SKM-1 (cell line): Measurements from ENCODE around the gene UBALD2.
"Not testable (repeated sequence)": the region's sequence is repeated elsewhere in the genome, so short reads cannot be mapped to it uniquely, and the experiment has no call there.

ENCODE experiments used
- DNase-seq: peaks from one replicate; lab custom pipeline; 2025; ENCODE audit not compliant: unreplicated experiment; lab: John Stamatoyannopoulos, UW

Gene UBALD2

DNA sequence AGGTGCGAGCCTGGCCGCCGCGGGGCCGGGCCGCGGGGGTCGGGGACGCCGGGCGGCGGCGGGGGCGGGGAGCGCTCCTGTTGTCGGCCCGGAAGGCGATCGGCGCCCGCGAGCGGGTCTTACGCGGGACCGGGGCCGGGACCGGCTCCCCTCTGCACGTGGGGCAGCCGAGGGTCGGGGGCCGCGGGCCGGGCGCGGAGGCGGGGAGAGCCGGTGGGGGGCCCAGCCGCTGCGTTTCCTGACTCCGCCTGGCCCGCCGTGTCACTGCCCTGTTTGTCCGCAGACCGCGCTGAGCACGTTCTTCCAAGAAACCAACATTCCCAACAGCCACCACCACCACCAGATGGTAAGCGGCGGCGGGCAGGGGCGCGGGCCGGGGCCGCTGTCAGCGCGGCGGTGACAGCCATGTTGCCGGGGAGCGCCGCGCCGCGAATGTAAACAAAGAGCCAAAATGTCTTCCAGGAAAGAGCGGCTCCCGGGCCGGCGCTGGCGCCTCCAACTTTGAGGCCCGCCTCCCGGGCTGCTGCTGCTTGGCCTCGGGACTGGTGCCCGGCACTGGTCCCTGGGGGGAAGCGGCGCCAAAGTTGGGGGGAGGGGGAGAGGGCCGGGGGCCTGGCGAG lies 586 bp downstream of the UBALD2 start:
- DNase-seq: no peak

DNA sequence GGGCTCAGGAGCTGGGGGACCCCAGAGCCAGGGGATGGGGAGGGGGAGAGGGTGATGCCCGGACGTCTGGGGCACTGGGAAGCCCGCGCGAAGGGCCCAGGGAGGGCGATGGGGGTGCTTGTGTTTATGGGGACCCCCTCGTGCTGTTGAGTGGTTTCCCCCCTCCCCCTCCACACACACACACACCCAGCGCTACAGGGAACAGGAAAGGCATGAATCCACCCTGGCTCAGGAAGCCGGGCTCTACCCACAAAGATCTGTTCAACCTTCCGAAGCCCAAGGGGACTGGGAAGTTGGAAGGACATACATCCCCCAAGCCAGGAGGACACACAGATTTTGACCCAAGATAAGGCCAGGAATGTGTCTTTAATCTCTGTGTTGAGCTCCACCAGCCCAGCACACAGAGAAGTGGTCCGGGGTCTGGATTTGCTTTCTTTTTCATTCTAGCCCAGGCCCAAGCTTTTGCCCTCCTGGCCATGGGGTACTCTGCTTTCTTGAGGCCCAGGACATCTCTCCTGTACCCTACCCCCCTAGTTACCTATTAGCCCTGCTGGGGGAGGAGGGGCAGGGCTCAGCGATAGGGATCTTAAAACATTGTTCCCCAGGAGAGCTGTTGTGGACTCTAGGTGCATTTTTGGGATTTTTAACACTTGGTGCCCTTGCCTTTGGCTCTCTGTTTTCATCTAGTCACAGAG lies 1.2 kb downstream of the UBALD2 start:
- no peak for DNase-seq

DNA sequence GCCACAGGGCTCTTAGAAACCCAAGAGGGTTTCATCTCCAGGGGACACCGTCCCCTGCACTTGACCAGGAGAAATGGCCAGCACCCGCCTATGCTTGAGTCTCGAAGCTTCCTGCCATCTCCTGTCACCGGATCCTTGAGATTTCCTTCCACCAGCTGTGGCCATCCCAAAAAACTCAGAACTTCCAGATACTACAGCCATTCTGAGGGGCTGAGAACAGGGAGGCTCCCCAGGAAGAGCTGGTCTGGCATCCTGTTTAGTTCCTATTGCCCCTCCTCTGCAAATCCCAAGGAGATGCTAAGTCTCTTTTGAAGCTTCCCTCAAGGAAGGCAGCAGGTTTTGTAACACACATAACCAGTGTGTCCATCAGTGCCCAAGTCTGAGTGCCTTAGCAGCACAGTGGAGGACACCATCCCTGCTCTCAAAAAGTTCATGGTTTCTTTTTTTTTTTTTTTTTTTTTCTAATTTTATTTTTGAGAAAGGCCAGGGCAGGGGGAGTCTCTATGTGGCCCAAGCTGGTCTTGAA lies 2.0 kb downstream of the UBALD2 start:
- no peak for DNase-seq

DNA sequence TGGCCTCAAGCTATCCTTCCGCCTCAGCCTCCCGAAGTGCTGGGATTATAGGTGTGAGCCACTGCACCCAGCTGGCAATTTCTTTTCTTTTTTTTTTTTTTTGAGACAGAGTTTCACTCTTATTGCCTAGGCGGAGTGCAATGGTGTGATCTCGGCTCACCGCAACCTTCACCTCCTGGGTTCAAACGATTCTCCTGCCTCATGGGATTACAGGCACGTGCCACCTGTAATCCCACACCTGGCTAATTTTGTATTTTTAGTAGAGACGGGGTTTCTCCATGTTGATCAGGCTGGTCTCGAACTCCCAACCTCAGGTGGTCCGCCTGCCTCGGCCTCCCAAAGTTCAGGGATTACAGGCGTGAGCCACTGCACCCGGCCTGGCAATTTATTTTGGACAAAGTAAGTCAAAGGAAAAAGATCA lies 2.4 kb downstream of the UBALD2 start:
- DNase-seq: not testable (repeated sequence)

DNA sequence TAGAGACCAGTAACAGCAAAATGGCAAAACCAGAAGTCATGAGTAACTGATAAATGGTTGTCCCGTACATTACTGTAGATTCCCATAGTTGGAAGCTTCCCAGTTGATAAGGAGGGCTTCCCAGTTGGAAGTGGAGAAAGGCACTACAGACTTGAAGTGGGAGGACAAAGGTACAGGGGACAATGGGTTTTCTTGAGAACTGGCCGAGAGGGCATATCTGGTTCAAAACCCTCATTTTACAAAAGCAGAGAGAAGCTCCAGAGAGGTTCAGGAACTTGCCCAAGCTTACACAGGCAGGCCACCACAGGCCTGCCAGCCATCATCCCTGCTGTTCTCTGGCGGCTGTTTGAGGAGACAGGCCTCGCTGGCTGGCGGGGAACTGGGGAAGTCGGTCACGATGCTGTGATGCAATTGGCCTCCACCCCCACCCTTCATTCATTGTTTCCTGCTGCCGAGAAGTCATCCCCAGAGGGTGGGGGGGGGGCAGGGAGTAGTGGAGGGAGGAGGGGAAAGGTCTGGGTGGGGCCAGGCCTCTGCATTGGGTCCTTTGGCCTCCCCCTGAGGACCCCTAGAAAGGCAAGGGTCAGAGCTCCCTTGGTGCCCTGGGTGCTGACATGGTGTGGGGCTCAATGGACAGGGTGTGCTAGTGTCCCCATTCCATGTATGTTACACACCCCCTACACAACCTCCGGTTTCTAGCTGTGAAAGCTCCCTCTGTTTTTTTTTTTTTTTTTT lies 3.0 kb downstream of the UBALD2 start:
- DNase-seq: peak; percentile 73

DNA sequence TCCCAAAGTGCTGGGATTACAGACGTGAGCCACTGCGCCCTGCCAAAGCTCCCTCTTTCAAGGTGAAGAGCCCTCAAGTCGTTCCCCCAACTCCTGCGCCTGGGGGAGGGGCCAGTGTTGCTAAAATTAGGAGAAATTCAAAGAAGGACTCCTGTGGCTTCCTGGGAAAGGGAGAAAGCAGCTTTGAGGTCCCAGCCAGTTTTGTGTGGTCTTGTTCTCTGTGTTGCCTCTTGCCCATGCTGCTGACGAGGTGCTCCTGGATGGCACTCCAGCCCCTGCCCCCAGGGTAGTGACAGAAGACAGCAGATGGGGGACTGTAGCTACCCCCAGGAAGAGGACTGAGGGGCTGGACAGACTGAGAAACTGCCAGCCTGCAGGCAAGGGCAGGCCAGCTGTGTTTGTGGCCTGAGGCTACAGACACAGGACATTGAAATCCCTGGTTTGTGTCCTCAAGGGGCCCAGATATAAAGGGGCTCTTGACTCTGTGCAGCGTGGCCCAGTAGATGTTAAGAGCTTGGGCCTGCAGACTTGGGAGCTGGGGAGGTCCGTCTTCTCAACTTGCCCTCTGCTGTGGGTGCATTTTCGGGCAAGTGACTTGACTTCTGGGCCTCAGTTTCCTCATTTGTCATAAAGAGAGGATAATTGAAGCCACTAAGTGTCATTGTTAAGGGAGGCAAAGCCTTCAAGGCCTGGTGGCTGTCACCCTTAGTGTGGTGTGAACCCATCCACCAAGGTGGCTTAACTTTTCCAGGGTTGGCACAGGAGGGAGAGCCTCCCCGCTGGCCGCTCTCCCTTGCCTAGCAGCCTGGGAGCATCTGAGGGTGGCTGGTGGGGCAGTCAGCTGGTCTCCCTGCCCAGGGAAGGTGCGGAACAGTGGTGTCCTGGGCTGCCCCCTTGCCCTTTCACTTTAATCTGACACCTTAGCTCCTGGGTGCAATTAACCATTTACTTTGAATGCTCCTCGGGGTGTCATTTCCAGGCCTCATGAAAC lies 4.1 kb downstream of the UBALD2 start:
- no peak for DNase-seq

DNA sequence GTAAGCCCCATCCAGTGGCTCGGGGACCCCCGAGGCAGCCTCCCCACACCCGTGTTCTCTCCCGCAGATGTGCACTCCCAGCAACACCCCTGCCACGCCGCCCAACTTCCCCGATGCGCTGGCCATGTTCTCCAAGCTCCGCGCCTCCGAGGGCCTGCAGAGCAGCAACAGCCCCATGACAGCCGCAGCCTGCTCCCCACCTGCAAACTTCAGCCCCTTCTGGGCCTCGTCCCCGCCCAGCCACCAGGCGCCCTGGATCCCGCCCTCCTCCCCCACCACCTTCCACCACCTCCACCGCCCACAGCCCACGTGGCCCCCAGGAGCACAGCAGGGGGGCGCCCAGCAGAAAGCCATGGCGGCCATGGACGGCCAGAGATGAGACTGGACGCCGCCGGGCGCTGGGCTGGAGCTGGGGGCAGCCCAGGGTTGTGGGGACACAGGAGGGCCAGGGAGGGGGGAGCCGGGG lies 5.0 kb downstream of the UBALD2 start:
- no peak for DNase-seq

DNA sequence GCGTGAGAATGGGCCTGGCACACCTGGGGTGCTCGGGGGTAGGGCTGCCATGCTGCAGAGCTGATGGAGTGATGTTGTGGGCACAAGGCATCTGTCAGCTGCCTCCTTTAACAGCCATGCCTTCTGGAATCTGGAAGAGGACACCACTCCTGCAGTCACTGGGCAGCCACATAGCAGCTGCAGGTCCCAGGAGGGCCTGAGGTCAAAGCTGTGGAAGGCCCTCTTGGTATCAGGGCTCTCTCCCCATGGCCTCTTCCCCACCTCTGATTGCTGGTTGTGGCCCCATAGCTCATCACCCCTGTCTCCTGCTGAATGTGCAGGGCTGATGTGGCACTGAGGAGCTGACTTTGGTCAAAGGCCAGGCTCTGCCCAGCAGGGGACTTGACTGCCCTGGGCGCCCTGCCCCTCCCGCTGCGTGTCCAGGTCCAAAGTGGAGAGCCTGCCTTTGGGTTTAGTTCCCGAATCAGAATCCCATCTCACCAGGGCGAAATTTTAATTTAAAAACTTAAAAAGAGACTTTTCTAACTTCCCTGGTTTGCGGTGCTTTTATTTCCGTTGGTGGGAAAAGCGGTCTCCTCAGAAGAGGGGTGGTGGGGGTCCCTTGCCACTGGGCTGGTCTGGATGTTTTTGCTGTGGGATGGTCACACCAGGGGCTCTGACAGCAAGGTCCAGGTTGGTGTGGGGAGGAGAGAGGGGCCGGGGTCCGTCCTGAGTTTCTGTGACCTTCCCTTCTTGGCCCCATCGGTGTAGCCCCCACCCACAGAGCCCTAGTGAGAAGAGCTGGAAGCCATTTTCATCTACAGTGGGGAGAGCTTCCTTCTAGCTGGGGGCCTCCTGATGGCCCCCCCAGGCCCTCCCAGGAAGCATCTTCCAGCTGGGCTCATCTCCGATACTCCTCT lies 5.9 kb downstream of the UBALD2 start:
- no peak for DNase-seq

DNA sequence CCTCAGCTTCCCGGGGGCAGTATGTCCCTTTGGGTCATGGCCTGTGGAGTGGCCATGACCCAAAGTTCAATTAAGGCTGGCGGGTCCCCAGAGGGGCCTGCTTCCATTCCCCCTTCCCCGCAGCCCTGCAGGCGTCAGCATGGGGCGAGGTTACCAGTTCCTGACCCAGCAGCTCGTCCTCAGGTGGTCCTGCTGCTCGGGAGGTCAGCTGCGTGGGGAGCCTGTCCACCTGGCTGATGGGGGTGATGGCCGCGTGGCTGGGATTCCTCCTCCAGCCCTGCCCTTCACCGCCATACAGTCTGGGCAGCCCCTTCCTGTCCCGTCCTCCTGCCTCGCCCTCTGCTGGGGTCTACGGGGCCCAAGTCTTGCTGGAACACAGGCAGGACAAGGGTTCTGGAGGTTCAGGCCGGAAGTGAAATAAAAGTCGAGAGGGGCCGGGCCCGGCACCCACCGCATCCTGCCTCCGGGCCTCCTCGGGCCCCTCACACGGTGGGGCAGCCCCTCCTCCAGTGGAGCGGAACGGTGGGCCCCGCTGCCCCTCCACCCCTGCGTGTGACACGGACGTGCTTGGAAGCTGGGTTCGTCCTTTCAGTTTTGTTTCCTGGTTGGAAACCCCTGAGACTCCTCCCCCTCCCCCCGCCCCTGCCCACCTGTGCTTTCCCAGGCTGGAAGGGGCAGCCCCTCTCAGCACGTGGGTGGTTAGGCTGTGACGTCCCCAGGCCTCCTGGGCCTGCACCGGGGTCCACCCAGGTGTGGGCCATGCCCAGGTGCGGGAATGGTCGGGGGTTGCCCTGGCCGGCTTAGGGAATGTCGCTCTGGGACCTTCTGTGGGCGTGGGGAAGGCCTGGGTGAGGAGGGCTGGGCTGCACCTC lies 6.8 kb downstream of the UBALD2 start:
- DNase-seq: no peak

DNA sequence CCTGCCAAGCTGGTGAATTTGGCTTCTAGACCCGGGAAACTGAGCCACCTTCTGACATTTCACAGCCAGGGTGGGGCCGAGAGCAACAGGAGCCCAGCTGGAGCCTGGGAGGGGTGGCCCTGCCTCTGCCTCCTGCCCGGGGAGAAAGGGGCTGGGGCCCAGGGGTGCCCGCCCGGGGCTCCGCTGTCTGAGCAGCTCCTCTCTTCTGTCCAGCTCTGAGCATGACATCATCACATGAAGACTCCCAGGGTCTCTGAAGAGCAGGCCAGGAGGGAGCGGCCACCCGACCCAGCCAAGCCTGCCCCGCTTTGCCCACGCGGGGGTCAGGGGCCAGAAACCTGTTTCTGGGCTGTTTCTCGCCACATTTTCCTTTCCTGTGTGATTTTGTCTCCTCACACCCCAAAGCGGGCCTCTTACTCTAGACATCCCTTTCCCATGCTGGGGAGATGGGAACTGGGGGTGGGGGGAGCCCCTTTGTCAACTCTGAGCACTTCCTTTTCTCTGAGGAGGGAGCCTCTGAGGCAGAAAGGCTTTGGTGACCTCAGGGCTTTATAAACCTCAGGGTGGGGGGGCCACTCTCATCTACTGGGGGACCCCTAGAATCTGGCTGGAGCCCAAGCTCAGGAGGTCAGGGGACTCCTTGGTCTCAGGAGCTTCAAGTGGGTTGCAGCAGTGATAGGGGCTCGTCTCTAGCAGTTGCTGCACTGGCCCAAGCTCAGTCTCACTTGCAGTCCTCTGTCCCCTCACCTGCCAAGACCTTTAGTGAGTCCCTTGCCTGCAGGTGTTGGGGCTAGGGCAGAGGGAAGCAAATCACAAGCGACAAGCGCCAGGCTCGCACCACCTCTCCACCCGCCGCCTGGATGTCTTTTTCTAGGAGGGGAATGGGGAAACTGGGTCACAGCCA lies 7.6 kb downstream of the UBALD2 start:
- no peak for DNase-seq

DNA sequence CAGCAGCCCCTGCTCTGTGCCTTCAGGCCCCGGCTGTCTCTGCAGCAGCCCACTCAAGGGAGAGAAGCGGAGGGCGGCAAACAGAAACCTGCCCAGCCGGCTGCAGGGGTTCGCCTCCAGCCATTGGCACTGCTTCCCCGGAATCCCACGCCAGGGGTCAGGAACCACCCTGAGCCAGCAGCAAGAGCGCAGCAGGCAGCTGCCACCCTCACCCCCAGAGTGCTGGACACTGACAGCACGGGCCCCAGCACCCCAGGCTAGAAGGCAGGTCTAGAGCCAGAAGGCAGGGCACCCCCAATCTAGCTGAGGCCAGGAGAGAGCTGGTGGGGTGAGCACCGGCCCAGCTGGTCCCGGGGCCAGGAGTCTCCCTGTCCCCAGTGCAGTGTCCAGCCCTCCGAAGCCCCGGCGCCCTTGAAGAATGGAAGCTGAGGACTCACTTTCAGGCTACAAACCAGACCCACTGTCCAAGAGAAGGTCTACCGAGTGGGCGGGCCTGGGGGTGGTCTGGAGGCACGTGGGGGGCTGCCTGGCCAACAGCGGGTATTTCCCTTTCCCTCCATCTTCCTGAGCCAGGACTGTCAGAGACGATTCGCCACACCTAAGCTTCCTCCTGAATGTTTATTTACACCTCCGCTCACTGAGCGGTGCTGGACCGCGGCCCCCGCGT lies 8.4 kb downstream of the UBALD2 start:
- no peak for DNase-seq

DNA sequence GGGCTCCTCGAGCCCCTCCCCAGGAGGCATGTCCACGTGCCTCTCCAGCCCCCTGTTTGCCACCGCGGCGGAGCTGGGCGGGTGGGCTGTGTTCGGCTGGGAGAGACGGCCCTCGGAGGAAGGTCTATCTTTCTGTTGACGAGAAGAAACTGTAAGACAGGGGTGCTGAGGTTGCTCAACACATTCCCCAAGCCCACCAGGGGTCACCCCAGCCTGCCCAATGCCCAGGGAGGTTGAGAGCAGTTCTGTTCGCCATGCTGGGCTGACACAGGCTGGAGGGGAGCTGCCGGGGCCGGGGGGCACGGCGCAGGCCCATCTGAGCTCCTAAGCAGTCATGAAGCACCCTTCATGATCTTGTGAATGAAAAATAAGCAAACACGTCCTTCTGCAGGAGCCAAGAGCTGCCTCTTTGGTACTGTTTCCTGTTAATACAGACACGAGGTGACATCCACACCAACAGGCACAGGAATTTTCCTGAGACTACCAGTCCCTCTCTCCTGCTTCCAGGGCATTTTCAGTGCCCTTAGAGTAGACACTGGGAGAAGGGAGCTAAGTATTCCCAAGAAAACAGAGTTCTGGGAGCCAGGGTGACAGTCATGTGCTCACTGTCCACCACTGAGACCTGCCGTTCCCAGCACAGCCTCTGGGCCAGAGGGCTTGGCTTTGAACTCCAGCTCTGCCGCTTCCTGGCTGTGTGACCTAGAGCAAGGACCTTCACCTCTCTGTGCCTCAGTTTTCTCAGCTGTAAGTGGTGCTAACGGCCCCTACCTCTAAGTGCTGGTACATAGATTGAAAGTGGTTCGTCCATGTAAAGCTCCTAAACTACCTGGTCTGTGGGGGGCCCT lies 9.2 kb downstream of the UBALD2 start:
- no peak for DNase-seq

DNA sequence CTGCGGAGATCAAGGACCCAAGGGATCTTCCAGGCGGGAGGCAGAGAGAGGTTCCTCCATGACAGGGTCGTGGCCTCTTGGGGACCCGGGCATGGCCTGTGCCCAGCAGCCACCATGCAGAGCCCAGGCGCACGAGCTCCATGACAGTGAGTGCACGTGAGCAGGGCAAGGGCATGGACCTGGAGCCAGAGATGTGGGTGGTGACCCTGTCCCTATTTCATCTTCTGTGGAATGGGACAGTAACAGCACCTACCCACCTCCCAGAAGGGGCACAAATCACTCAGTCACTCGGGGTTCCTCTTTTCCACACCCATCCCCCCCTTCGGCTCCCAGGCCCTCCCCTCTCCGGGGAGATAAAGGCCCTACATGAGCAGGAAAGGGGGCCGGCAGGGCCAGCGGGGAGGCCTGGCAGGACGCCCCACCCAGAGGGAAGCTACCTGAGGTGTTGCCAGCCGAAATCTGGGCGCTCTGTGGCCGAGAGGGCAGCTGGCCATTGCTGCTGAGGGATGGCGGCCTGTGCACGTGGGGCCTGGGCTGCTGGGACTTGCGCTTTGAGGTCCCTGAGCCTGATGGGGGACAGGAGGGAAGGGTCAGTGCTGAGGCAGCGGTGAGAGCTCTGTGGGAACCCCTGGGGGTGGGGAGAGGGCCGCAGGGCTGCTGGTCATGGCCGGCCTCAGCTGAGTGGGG lies 10.4 kb downstream of the UBALD2 start:
- DNase-seq: no peak

DNA sequence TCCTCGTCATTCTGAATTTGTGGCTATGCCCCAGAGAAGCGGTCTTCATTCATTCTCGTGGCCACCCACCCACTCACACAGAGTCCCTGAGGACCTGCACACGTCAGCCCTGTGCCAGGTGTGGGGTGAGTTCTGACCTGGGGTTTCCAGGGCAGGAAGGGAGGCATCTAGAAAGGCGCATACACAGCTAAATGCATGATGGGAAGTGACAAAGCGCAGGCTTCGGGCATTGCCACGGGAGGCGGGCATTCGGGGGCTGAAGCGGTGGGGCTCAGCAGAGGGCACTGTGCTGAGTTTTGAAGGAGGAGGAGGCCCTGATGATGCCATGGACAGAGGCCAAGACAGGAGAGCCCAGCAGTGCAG lies 10.9 kb downstream of the UBALD2 start:
- DNase-seq: no peak

DNA sequence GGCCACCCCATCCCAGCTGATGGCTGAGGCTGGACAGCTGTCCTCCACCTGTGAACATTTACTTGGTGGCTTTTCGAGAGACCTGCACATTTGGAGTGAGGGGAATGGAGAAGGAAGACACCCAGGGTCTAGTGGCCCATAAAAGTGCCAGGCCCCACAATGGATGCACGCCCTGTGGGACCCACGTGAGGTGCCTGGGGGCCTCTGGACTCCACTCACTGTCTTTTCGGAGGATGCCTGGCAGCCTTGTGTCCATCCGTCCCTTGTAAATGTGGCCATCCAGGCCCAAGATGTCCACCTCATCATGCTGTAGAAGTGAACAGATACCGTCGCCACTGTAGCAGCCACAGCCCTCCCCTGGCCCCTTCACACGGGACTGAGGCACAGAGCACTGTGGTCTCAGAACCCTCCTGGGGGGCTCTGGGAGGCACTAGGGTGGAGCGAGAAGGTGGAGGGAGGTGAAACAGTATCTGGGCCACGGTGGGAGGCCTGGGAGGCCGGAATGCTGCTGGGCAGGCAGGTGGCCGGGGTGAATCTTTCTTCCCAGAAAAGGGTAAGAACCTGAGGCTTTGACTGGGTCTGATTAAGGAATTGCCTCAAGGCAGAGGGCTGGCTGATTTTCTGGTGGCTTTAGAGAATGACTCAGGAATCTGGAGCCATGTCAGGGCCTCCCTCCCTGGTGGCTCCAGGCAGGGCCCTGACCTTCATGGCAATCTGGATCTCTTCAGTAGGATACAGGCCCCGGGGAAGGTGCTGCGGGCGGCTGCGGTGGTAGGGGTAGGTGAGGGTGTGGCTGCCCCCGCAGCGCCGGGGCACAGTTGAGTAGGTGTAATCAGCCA lies 11.5 kb downstream of the UBALD2 start:
- no peak for DNase-seq
